ENCODE results near the gene PDE4B.

PDE4B gene

DNA sequence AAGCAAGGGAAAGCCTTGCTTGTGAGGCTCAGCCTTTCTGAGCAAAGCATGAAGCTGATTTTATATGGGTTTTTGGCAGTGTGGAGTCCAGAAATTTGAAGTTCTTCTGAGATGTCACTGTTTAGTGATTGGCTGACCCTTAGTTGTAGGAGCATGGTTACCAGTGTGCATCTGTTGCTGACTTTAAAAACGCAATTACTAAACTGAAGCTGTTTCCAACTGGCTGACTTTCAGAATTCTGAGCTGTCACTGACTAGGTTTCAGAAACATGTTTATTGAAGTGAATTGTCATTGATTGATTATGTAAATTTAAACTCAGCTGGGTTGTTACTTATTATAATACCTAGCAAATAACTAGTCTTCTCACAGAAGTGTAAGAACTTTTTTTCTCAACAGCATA, 89.4 kb downstream of the PDE4B start:
- no peak for DNase-seq (ENCODE audit: low read depth in 2 of 2)

DNA sequence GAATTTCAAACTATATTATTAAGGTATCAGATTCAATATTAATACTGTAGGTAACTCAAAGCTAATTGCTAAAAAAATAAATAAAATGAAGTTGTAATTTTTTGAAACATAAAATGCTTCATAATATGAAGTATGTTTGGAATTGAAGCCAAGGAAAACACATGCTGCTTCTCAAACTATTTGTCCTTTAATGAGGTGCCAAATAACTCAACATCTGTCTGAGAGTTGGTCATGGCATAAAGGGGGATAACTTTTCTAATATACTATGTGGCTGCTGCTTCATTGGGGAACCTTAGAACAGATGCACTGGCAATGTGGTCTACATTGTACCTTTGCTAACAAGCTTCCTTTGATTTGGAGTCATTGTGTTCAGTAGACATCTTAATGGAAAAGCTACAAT, 96.7 kb downstream of the PDE4B start:
- no peak for DNase-seq (ENCODE audit: low read depth in 2 of 2)

DNA sequence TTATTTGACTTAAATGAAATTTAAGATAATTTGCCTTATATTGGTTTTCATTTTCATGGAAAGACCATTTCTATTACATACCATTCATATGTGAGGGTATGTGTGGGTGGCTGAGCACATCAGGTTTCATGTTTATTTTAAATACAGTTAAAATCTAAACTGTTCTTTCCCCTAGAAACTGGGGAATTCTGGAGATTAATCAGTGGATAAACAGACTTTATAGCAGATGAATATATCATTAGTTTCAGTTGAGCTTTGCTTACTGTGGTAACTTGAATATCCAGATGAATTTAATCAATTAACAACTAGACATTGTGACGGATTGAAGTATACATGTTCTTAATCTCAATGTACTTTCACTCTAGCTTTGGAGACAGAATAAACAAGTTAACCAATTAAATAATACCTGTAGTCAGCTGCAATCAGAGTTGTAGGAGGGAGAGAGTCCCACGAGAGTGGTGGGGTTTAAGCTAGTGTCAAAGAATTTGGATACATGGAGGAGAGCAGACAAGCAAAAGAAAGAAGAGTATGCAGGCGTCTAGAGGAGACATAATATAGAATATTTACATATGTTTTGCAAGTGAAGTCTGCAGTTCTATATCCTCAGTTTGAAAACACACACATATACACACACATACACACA, 97.6 kb downstream of the PDE4B start:
- DNase-seq (ENCODE audit: low read depth in 2 of 2): no peak

DNA sequence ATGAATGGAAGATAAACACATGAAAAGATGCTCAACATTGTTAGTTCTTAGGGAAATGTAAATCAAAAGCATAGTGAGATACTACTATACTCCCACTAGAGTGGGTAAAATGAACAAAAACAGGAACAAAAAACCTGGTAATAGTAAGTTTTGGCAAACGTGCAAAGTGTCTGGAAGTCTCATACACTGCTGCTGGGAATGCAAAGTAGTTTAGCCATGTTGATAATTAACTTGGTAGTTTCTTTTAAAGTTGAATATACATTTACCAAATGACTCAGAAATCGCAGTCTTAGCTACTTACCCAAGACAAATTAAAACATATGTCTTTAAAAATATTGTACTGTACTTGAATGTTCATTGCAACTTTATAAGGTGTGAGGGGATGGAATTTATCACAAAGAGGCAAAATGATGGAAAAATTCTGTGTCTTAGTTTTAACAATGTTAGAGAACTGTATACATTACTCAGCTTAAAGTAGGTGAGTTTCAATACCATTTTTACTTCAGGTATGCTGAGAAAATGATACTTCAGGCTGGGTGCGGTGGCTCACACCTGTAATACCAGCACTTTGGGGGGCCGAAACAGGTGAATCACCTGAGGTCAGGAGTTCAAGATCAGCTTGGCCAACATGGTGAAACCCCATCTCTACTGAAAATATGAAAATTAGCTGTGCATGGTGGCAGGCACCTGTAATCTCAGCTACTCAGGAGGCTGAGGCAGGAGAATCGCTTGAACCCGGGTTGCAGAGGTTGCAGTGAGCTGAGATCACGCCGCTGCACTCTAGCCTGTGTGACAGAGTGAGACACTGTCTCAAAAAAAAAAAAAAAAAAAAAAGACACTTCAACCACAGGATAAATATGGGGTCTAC, 102.3 kb downstream of the PDE4B start:
- DNase-seq (ENCODE audit: low read depth in 2 of 2): no peak

DNA sequence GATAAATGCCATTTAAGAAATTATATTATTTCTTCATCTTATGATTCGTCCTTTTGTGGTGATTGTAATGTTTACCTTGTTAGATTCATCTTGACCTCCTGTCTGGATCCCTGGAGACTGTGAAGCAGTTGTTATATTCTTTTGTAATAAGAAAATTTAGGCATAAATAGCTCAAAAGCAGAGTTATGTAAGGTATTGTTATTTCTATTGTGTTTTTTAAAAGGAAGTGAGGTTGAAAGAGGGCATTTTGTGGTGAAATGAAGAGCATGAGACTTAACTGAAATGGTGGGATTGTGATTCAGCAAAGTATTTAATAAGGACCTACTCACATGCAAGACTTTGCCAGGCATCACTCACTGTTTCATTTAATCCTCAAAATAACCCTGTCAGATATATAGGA, 104.0 kb downstream of the PDE4B start:
- DNase-seq (ENCODE audit: low read depth in 2 of 2): no peak

DNA sequence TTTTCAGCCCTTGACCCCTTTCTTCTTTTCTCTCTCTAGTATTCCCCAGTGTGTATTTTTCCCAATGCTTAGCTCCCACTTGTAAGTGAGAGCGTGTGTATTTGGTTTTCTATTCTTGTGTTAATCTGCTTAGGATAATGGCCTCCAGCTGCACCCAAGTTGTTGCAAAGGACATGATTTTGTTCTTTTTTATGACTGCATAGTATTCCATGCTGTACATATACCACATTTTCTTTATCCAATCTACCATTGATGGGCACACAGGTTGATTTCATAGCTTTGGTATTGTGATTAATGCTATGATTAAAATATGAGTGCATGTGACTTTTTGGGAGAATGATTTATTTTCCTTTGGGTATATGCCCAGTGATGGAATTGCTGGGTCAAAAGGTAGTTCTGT, 104.8 kb downstream of the PDE4B start:
- no peak for DNase-seq (ENCODE audit: low read depth in 2 of 2)

DNA sequence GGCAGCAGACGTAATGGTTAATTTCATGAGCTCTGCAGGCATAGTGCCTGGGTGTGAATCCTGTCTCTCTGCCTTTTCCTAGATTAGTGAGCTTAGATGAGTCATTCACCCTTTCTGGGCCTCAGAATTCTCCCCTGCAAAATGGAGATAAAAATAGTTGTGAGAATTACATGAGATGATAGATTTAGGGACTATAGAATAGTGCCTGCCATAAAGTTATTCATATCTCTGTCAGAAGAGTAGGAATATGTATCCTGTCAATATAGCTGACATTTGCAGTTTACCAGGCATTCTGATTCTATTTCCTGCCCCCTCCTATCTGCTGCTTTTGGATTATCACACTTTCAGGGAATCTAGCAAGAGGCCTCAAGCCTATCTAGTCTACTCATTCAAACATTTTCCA, 112.0 kb downstream of the PDE4B start:
- DNase-seq (ENCODE audit: low read depth in 2 of 2): no peak

DNA sequence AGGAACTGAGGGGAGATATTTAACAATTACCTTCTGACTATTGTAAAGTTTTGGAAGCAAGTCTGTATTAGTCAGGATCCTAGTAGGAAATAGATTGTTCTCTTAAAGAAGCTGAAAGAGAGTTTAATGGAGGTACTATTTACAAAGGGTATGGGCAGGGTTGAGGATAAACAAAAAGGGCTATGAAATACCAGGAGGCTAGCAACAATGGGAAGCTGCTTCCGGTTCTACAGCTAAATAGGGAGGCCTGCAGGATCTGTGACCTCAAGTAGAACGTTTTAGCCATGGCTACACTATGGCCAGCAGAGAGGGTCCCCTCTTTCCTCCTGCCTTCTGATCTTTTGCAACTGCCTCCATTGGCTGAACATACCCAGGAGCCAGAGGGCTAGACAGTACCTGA, 117.7 kb downstream of the PDE4B start:
- no peak for DNase-seq (ENCODE audit: low read depth in 2 of 2)

DNA sequence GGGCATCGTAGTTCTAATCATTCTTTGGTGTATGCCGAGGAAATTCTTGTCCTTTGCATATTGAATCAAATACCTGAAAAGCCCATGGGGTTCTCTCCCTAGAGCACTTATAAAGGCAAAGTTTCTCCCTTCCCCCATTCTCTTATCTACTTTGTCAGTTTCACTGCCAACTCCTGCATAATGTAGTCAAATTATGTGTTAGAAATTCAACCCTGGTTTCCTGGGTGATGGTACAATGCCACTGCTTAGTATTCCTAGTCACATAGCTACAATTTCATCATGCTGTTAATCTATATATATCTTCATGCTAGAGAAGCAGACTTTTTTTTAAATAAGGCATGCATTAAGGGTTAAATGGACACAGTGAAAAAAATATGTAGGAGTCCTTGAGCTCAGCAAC, 119.0 kb downstream of the PDE4B start:
- no peak for DNase-seq (ENCODE audit: low read depth in 2 of 2)

DNA sequence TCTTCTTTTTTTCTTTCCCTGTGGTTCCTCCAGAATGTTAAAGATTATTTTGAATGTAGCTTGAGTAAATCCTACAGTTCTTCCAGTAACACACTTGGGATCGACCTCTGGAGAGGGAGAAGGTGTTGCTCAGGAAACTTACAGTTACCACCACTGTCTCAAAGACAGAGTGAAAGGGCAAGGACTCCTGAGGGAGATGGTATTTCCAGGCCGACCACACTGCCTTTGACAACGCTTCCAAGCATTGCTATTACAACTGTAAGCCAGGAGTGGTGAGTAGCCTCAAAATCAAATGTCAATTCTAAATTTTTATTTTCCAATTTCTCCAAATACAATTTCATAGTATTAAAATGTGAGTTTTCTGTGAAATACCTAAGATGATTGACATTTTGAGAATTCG, 125.9 kb downstream of the PDE4B start:
- DNase-seq (ENCODE audit: low read depth in 2 of 2): no peak

DNA sequence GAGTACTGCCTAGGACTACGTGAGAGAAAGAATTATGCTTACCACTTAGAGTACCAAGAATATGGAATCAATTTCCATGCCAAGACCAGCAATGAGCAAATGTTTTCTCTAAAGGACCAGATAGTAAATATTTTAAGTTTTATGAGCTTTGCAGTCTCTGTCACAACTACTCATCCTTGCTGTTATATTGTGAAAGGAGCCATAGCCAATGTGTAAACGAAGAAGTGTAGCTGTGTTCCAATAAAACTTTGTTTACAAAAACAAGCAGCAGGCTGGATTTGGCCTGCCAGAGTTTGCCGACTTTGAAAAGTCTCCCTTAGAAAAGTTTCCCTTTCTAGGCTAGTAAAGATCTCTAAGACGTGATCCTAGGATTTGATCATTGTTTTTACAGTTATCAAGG, 128.8 kb downstream of the PDE4B start:
- no peak for DNase-seq (ENCODE audit: low read depth in 2 of 2)

DNA sequence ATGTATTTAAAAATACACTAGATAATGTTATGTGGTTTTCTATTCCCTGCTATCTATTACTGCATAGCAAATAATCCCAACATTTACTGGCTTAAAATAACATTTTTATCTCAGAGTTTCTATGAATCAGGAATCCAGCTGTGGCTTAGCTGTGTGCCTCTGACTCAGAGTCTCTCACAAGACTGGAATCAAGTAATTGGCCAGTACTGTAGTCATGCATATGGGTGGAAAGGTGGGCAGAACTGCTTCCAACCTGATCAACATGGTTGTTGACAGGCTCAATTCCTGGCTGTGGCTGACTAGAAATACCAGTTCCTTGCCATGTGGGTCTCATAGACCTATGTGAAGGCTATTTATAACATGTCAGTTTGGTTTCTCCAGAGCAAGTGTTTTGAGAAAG, 131.8 kb downstream of the PDE4B start:
- DNase-seq (ENCODE audit: low read depth in 2 of 2): no peak

DNA sequence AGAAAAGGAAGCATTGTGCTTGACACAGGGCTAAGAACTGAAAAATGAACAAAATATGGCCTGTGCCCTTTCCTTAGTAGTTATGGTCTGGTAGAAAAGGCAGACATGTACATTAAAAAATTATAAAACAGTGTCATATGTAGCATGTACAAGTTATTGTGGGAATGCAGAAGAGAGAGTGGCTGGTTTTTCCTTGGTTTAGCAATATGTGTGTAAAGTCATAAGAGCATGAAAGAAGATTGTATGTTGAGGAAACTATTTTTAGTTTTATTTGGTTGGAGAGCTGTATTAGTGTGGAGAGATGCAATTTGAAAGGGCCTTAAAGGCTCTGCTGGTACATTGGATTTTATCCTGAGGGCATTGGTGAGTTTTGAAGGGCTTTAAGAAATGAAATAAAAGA, 145.8 kb downstream of the PDE4B start:
- no peak for DNase-seq (ENCODE audit: low read depth in 2 of 2)

DNA sequence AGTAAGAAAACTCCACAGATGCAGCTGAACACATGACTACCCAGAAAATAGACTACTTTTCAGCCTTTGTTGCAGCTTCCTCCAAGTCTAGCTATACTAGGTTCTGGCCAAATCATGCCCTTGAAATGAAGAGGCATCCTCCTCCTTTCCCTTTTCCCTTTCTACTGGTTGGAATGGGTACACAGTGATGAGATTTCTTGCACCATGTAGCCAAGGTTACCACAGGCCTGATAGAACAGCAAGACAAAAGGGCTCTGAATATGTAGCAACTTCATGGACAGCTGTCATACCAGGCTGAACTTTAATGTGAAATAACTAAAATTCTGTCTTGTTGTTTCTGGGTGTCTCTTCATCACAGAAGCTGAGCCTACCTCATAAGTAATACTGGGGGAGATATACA, 146.5 kb downstream of the PDE4B start:
- no peak for DNase-seq (ENCODE audit: low read depth in 2 of 2)

DNA sequence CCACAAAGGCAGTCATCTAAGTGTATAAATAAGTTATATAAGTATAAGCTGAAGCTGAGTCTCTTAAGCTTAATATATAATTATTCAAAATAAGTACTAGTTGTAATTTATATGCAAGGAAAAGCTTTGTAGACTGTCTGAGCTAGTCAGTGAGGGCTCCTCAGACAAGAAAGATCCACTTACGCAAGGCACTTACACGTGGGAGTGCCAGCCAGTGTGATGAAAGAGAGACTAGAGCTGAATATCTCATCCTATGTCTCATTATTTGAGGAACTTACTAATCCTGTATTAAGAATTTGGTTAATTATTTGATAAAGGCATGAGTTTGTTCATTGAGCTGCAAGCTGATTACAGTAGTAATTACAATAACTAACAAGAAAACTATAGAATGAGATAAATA, 146.9 kb downstream of the PDE4B start:
- no peak for DNase-seq (ENCODE audit: low read depth in 2 of 2)

DNA sequence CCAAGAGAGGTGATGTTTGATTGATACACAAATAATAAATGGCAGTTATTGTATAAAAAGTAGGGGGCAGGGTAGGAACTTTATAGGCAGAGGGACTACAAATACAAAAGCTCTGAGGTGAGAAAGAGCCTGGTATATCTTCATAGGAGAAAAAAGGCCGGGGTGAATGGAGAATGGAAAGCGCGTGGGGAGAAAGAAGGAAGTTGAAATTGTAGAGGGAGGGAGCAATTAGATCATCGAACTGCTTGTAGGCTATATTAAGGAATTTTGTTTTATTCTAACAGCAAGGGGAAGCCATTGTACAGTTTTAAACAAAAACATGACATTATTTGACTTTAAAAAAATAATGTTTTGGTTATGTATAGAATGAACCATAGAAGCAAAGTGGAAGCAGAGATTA, 147.4 kb downstream of the PDE4B start:
- no peak for DNase-seq (ENCODE audit: low read depth in 2 of 2)

DNA sequence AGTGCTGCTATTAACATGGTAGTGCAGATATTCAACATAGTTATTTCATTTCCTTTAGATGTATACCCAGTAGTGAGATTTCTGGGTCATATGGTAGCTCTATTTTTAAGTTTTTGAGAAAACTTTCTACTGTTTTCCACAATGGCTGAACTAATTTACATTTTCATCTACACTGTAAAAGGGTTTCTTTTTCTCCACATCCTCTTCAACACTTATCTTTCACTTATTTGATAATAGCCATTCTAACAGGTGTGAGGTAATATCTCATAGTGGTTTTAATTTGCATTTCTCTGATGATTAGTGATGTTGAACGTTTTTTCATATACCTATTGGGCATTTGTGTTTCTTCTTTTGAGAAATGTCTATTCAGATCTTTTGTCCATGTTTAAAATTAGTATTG, 149.8 kb downstream of the PDE4B start:
- DNase-seq (ENCODE audit: low read depth in 2 of 2): no peak

DNA sequence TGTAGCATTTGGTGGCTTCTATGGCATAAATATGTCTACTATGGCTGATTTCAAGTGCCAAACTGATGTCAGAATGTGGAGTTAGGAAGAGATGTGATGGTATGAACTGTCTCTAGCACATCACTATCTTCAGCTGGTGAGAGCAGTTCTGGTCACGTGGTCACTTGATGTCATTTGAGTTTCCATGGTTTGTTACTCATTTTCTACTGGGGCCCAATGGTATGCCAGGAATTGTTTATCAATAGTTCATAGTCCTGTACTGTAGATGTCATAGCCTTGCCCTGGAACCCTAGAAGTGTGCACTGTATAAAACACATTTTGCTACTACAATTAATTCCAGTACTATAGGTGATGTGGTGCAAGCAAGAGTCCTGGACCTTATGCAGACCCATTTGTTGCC, 153.7 kb downstream of the PDE4B start:
- no peak for DNase-seq (ENCODE audit: low read depth in 2 of 2)

DNA sequence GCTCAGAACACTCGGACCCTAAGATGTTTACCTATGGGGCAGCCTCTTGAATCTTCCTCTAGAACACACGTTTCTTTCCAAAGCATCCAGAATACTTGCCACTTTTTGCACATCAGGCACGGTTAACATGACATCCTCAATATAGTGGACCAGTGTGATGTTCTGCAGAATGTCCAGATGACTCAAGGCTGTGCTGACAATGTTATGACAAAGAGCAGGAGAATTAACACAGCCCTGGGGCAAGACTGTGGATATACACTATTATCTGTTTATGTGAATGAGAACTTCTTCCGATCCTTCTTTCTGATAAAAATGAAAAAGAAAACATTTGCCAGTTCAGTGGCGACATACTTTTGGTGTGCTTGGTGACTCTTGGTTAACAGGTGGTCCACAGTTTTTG, 154.3 kb downstream of the PDE4B start:
- no peak for DNase-seq (ENCODE audit: low read depth in 2 of 2)

DNA sequence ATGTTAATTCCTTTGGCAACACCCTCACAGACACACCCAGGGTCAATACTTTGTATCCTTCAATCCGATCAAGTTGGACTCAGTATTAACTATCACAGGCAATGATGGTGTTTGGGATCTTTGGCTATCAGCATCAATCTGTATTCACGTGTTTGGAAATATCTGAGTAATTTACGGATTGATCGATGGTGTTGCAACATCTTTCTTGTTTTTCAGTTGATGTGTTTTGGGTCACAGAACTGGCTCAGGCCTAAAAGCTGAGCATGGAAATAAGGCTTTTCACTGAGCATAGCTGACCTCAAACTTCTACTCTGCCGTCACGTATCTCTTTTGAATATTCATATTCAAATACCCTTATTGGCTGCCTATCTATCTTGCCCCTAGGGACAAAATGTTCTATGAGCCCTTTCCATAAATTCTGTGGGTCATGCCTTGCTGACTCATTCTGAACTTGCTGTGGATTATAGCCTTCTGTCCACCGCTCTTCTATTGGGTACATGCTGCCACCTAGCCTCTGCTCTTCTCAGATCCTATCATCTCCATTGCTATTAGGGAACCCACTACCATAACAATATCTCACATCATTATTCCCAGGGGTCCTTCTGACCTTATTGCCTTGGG, 156.0 kb downstream of the PDE4B start:
- DNase-seq (ENCODE audit: low read depth in 2 of 2): no peak

DNA sequence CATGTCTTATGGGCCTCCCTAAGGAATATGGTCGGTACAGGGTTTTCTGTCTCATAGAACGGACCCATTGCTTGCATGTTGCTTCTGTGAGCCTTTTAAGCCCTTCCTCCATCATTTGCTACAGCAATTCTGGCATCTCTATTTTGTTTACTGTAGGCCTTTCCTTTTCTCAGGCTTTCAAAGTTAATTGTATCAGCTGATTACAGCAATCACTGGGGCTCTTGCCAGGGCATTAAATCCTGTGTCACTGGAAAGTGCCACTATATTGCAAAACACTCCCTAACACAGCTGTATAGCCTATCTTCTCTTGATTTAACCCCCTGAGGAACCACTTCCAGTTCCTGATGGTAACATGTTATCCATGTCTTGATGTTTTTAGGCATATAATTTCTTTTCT, 156.5 kb downstream of the PDE4B start:
- no peak for DNase-seq (ENCODE audit: low read depth in 2 of 2)

DNA sequence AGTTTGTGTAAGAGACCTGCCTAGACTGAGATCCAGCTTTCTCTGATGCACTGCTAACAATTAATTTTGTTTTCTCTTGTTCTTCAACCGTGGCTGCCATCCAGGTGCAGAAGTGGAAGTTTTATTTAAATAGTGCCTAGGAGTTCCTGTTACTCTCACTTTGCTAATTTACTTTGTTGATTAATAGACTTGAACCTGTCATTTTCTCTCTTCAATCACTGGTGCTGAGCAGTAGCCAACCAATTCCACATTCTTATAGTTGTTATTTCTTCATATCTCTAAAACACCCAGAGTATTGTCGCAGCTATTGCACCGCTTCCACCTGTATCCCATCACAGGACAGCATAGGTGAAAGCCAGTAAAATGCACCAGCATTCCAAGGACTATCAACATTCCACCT, 157.2 kb downstream of the PDE4B start:
- no peak for DNase-seq (ENCODE audit: low read depth in 2 of 2)

DNA sequence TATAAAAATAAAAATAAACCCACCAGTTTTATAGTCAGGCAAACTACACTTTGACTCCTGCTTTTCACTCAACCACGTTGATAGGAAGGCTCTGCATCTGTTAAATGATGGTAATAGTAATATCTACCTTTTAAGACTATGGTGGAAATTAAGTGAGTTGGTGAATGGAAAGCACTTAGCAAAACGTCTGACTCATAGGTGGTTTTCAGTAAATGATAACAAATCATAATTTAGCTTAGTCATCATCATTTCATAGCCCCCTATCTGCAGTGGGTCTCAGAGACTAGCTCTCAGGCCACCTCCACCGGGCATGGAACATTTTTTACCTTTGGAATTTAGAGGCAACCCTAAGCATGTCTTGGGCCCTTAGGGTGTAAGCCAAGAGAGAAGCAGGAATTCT, 160.0 kb downstream of the PDE4B start:
- no peak for DNase-seq (ENCODE audit: low read depth in 2 of 2)
